T-helper 17 cell (primary cell): ENCODE measurements around the gene ZNF335. TPM values are rescaled to one million over a fixed set of nuclear protein-coding genes. Genes with fewer than 3 reads are reported as not detected.

Source experiments
- ATAC-seq: fragments of 150-1000 bp; cut with Tn5 transposase; 2 replicates; pipeline ENCODE4 v1.10.0; 2021; ENCODE audit warnings: mild to moderate bottlenecking, moderate library complexity
- DNase-seq, 3 donors: peaks; one replicate each; pipeline versions ENCODE4 v3.0.0 to v3.0.0-alpha.2; 2020 to 2021
- H3K9me3 ChIP-seq: one replicate; pipeline ENCODE4 v1.7.0; 2013; ENCODE audit warnings: low read length, mild to moderate bottlenecking; ENCODE audit not compliant: control insufficient read depth, poor library complexity, severe bottlenecking
- H3K27ac Mint-ChIP-seq: one replicate; pipeline ENCODE4 v1.8.0; 2022; ENCODE audit warnings: mild to moderate bottlenecking, moderate library complexity, mixed read lengths
- H3K27me3 Mint-ChIP-seq: one replicate; pipeline ENCODE4 v1.8.0; 2022; ENCODE audit warnings: mixed read lengths
- H3K36me3 Mint-ChIP-seq: one replicate; pipeline ENCODE4 v1.8.0; 2022; ENCODE audit warnings: low read depth, mixed read lengths
- H3K4me1 Mint-ChIP-seq: one replicate; pipeline ENCODE4 v1.8.0; 2022; ENCODE audit warnings: mild to moderate bottlenecking, mixed read lengths
- H3K4me3 Mint-ChIP-seq: one replicate; pipeline ENCODE4 v1.8.0; 2022; ENCODE audit warnings: mild to moderate bottlenecking, moderate library complexity, mixed read lengths
- total RNA-seq, 4 donors: library from RNA in 2 of 4; stranded (reverse) in 2 of 4; gene quantifications; one replicate each; pipeline ENCODE4 v1.2.3 and lab custom pipeline; 2022 to 2026

The ZNF335 gene, protein sequence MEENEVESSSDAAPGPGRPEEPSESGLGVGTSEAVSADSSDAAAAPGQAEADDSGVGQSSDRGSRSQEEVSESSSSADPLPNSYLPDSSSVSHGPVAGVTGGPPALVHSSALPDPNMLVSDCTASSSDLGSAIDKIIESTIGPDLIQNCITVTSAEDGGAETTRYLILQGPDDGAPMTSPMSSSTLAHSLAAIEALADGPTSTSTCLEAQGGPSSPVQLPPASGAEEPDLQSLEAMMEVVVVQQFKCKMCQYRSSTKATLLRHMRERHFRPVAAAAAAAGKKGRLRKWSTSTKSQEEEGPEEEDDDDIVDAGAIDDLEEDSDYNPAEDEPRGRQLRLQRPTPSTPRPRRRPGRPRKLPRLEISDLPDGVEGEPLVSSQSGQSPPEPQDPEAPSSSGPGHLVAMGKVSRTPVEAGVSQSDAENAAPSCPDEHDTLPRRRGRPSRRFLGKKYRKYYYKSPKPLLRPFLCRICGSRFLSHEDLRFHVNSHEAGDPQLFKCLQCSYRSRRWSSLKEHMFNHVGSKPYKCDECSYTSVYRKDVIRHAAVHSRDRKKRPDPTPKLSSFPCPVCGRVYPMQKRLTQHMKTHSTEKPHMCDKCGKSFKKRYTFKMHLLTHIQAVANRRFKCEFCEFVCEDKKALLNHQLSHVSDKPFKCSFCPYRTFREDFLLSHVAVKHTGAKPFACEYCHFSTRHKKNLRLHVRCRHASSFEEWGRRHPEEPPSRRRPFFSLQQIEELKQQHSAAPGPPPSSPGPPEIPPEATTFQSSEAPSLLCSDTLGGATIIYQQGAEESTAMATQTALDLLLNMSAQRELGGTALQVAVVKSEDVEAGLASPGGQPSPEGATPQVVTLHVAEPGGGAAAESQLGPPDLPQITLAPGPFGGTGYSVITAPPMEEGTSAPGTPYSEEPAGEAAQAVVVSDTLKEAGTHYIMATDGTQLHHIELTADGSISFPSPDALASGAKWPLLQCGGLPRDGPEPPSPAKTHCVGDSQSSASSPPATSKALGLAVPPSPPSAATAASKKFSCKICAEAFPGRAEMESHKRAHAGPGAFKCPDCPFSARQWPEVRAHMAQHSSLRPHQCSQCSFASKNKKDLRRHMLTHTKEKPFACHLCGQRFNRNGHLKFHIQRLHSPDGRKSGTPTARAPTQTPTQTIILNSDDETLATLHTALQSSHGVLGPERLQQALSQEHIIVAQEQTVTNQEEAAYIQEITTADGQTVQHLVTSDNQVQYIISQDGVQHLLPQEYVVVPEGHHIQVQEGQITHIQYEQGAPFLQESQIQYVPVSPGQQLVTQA (N-terminal part only)
- total RNA-seq, result 100 to 1,000 TPM in 1 of 2 donors, 10 to 100 TPM in 1; 95.1 to 129 TPM
- total RNA-seq (lab: John Stamatoyannopoulos, UW), result 198 to 262 reads per million in 2 donors

DNA sequence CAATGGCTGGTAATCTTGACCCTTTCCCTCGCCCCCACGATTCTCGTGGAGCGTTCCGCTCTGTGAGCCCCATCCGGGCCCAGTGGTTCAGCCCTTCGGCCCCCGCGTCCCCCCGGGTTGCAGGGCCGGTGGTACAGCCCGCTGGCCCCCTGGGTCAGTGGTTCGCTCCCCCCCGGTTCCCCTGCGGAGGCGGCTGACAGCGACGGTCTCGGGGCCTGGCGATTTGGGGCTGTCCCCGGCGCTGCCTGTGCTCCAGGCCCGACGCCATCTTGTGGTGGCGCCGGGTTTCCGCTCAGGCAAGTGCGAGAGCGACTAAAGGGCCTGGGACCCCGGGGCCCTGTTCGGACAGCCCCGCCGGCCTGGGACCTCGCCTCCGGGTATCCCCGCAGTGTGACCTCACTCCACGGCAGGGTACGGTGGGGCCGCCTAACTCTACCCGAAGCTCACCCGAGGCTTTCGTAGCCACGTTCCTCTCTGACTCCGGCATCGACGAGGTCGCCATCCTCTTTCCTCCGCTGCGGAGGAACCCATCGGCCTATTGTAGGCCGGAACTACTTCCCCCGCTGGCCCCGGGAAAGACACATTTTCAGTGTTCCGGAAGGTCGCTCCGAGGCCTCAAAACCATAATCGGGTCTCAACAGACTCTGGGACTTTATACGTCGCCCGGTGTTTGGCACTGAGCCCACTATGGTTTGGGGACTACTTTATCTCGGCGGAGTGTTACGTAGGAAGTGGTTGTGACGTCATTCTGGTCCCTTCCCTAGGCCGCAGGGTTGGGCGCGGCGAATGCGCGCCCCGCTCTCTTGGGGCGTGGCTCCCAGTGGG is at the start of gene ZNF335:
TSS of gene ZNF335 (minus strand) at position 529 of the 825 bp plus-strand sequence. CDS start 793 bp downstream, outside the sequence.
- peak; percentile 90 to 93 (median 92) for DNase-seq
- H3K36me3 Mint-ChIP-seq, result no peaks in the 10 kb centered on the region
- peak within 1 kb of the TSS; percentile 87 for H3K4me3 Mint-ChIP-seq
- H3K9me3 ChIP-seq, result no peaks in the 10 kb centered on the region
- peak within 1 kb of the TSS; percentile 97 for H3K27ac Mint-ChIP-seq
- peak; percentile 85 for ATAC-seq
- no peaks in the 10 kb centered on the region for H3K27me3 Mint-ChIP-seq
- peaks cover 20% of the 10 kb centered on the region for H3K4me1 Mint-ChIP-seq

DNA sequence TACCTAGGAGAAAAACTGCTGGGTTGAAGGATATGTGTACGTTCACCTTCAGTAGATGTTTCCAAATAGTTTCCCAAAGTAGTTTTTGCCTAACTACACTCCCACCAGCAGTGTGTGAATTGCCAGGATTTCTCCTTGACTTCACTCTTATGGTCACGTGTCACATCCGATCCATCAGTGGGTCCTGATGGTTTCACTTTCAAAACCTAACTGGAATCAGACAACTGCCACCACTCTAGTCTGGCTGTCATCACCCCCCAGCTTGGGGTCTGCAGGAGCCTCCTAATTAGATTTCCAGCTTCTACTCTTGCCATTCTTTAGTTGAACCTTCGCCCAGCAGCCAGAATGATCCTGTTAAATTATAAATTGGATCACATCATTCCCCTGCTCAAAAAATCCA is 48.6 kb upstream of the ZNF335 start:
- H3K27ac Mint-ChIP-seq, result no peak overlapping the region
- H3K4me1 Mint-ChIP-seq, result peaks cover 30% of the 10 kb centered on the region
- peaks cover 57% of the 10 kb centered on the region for H3K27me3 Mint-ChIP-seq
- no peak overlapping the region for H3K4me3 Mint-ChIP-seq
- H3K9me3 ChIP-seq, result no peaks in the 10 kb centered on the region
- ATAC-seq, result no peak
- DNase-seq, result no peak
- peaks cover 12% of the 10 kb centered on the region for H3K36me3 Mint-ChIP-seq

DNA sequence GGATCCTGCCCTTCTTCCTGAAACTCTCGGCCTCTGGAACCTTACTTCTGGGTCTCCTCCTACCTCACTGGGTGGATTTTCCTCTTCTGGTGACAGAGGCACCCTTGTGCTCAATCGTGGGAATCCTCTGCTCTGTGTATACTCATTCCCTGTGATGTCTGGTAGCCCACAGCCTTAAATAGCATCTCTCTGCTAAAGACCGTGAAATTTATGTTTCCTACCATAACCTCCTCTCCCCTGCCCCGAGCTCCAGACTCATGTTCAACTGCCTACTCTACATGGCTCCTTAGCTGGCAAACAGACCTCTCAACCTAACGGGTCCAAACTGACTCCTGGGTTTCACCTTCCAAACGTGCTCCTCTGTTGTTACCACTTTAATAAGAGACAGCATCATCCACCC is 46.6 kb upstream of the ZNF335 start:
- DNase-seq (no peak), ATAC-seq (no peak)
- Mint-ChIP-seq H3K27ac (no peak overlapping the region), H3K36me3 (peaks cover 12% of the 10 kb centered on the region), H3K27me3 (peaks cover 47% of the 10 kb centered on the region), H3K4me1 (peaks cover 32% of the 10 kb centered on the region), H3K4me3 (peak overlapping the region; percentile 37)
- H3K9me3 ChIP-seq, result no peaks in the 10 kb centered on the region

DNA sequence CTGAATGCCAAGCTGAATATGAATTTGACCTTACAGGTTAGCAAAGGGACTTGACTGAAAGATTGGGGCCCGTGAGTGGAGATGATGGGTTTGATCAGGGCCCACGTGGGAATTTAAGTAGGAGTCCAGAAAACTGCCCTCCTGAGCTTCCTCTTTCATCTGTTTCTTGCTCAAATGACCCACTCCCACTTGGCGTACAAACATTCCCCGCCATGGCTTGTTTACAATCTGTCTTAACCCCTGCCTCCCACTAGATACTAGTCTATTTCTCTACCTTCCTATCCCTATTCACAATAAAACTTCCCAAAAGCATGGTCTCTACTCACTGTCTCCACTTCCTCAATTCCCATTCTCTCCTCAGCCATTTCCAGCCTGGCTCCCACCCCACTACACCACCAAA is 46.1 kb upstream of the ZNF335 start:
- H3K9me3 ChIP-seq, result no peaks in the 10 kb centered on the region
- Mint-ChIP-seq H3K36me3 (peaks cover 8% of the 10 kb centered on the region), H3K4me3 (peak overlapping the region; percentile 37)

DNA sequence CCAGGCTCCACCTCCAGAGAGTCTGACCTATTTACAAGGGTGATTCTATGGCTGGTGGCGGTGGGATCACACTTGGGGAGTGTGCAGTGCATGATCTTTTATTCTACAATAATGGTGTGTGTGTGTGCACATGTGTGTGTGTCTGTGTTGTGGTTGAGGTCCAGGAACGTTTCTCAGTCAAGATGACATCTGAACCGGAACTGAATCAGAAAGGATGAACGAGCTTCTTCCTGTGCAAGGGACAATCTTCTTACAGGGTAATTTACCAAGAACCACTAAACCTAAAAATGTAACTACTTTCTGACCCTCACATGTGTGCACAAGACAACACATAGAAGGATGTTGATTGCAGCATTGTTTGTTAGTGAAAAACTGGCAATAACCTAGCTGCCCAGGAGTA is 45.3 kb upstream of the ZNF335 start:
- Mint-ChIP-seq H3K27me3 (peaks cover 44% of the 10 kb centered on the region), H3K36me3 (peaks cover 8% of the 10 kb centered on the region), H3K27ac (no peak overlapping the region), H3K4me3 (no peak overlapping the region), H3K4me1 (peaks cover 29% of the 10 kb centered on the region)
- no peak for ATAC-seq
- no peaks in the 10 kb centered on the region for H3K9me3 ChIP-seq
- DNase-seq, result no peak

More for the DNA sequence above, 46.1 kb upstream of the ZNF335 start:
- Mint-ChIP-seq H3K27ac (no peak overlapping the region), H3K27me3 (peaks cover 43% of the 10 kb centered on the region), H3K4me1 (peaks cover 27% of the 10 kb centered on the region)
- no peak for DNase-seq
- no peak for ATAC-seq

DNA sequence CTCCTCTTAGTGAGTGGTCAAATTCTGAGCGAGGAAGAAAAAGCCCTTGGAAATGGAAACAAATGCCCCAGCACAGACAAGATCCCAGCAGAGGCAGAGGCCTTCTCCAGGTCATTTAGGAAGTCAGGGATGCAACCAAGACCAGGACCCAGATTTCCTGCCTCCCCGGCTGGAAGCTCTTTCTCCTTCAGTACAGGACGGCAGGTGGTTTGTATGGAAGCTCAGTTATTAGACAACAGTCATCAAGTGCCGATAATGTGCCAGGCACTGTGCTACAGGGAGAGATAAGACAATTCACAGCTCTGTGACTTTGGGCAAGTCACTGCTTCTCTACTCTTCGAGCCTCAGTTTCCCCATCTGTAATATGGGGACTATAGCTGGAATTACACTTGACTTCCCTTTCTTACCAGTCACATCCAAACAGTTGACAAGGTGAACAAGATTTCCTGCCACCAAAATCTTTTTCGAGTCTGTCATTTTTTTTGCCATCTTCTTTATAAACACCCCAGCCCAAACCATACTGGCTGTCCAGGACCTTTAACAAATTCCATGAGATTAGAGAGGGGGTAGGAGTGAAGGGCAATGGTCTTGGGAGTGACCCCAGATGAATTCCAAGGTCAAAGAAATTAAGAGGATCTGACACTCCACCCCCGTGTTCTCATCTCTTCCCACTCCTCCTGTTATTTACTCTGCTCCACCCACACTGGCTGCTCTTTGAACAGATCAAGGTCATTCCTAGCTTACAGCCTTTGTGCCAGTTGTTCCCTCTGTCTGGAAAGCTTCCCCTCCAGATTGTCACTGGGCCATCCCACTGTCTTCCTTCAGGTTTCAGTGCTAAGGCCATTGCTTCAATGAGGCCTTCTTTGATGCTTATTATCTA is 42.8 kb upstream of the ZNF335 start:
- Mint-ChIP-seq H3K36me3 (peaks cover 9% of the 10 kb centered on the region), H3K4me1 (peaks cover 38% of the 10 kb centered on the region), H3K27me3 (peaks cover 54% of the 10 kb centered on the region), H3K4me3 (peak overlapping the region; percentile 45), H3K27ac (no peak overlapping the region)
- no peak for DNase-seq
- no peaks in the 10 kb centered on the region for H3K9me3 ChIP-seq
- no peak for ATAC-seq

DNA sequence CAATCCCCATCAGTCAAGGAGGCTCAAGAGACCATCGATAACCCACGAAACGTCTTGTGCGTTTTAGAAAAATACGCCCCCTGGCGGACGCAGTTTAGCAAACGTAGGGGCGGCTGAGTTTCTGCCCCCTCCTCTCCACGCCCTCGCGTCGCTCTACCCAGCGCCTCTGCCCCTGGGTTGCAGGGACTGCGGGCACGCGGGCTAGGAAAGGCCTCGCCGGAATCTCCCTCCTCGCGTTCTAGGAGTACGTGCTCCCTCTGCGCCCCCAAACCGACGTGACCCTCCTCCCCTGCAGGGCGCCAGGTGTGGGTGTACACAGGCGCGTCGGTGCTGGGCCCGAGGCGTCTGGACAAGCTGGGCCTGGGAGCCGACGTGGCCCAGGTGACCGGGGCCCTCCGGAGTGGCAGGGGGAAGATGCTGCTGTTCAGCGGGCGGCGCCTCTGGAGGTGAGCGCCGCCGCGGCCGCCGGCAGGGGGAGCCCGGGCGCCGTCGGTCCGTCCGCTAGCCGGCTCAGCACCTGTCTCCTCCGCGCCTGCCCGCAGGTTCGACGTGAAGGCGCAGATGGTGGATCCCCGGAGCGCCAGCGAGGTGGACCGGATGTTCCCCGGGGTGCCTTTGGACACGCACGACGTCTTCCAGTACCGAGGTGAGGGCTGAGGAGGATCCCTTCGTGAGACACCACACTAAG is 42.0 kb upstream of the ZNF335 start:
- peaks cover 60% of the 10 kb centered on the region for H3K27me3 Mint-ChIP-seq
- H3K27ac Mint-ChIP-seq, result no peak overlapping the region
- peaks cover 9% of the 10 kb centered on the region for H3K36me3 Mint-ChIP-seq
- ATAC-seq (peak; percentile 71), DNase-seq (peak; percentile 57 to 63 (median 61))
- H3K4me3 Mint-ChIP-seq, result peak overlapping the region; percentile 76
- H3K4me1 Mint-ChIP-seq, result peaks cover 45% of the 10 kb centered on the region
- no peaks in the 10 kb centered on the region for H3K9me3 ChIP-seq

DNA sequence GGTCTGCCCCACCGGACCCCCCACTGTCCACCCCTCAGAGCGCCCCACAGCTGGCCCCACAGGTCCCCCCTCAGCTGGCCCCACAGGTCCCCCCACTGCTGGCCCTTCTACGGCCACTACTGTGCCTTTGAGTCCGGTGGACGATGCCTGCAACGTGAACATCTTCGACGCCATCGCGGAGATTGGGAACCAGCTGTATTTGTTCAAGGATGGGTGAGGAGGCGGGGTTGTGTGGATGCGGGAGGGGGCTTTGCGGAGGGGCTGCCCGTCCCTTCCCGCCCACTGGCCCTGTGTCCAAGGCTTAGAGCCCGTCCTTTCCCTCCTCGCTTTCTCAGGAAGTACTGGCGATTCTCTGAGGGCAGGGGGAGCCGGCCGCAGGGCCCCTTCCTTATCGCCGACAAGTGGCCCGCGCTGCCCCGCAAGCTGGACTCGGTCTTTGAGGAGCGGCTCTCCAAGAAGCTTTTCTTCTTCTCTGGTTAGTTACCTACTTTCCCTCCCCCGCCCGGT is 41.4 kb upstream of the ZNF335 start:
- Mint-ChIP-seq H3K27me3 (peaks cover 60% of the 10 kb centered on the region), H3K4me1 (peaks cover 49% of the 10 kb centered on the region), H3K4me3 (peak overlapping the region; percentile 83), H3K27ac (no peak overlapping the region), H3K36me3 (peaks cover 8% of the 10 kb centered on the region)
- no peaks in the 10 kb centered on the region for H3K9me3 ChIP-seq
- no peak for DNase-seq
- no peak for ATAC-seq

DNA sequence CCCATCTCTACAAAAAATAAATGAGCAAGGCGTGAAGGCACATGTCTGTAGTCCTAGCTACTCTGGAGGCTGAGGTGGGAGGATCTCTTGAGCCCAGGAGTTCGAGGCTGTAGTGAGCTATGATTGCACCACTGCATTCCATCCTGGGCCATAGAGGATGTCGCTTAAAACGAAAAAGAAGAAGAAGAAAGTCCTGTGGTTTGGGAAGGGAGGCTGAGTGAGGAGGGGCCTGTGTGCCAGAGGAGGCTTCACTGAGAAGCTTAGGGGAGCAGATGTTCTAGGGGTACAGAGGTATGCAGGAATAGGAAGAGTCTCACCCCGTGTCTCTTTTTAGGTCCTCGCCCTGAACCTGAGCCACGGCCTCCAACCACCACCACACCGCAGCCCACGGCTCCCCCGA is 40.9 kb upstream of the ZNF335 start:
- no peaks in the 10 kb centered on the region for H3K9me3 ChIP-seq
- Mint-ChIP-seq H3K36me3 (peaks cover 8% of the 10 kb centered on the region), H3K27ac (peak overlapping the region; percentile 72), H3K4me3 (peak overlapping the region; percentile 83), H3K27me3 (peaks cover 60% of the 10 kb centered on the region), H3K4me1 (peaks cover 53% of the 10 kb centered on the region)
- DNase-seq (no peak), ATAC-seq (no peak)

DNA sequence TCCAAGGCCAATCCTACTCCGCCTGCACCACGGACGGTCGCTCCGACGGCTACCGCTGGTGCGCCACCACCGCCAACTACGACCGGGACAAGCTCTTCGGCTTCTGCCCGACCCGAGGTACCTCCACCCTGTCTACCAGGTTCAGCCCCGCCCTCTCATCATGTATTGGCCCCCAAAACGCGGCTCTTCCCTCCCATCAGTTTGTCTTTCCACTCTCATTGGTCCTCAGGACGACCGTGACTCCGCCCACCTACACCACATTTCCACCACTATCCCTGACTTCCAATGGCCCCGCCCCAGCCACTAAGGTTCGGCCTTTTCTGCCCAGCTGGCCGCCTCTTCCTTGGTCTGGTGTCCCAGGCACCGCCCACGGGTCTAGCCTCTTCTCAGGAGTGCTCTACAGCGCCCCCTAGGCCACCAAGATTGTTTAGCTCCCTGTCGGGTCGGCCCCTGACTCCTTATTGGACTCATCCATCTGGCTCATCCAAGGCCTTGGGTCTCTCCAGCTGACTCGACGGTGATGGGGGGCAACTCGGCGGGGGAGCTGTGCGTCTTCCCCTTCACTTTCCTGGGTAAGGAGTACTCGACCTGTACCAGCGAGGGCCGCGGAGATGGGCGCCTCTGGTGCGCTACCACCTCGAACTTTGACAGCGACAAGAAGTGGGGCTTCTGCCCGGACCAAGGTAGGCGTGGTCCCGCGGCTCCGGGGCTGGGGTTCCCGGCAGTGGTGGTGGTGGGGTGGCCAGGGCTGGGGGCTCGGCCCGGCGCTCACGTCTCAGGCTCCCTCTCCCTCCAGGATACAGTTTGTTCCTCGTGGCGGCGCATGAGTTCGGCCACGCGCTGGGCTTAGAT is 39.9 kb upstream of the ZNF335 start:
- DNase-seq (no peak), ATAC-seq (no peak)
- Mint-ChIP-seq H3K36me3 (peaks cover 8% of the 10 kb centered on the region), H3K27me3 (peaks cover 60% of the 10 kb centered on the region), H3K4me3 (peak overlapping the region; percentile 13), H3K4me1 (peaks cover 52% of the 10 kb centered on the region), H3K27ac (peak overlapping the region; percentile 72)
- H3K9me3 ChIP-seq, result no peaks in the 10 kb centered on the region
